Fibroblast of peridontal ligament (primary cell): ENCODE measurements around the gene GDI2.
A peak's percentile ranks its signal among the peaks of the same experiment; 100 is the strongest.
"Not testable (repeated sequence)": the region's sequence is repeated elsewhere in the genome, so short reads cannot be mapped to it uniquely, and the experiment has no call there.

Experiments
- DNase-seq: peaks from one replicate; pipeline ENCODE4 v3.0.0-alpha.2; 2010; ENCODE audit errors: extremely low read depth

GDI2 gene

DNA sequence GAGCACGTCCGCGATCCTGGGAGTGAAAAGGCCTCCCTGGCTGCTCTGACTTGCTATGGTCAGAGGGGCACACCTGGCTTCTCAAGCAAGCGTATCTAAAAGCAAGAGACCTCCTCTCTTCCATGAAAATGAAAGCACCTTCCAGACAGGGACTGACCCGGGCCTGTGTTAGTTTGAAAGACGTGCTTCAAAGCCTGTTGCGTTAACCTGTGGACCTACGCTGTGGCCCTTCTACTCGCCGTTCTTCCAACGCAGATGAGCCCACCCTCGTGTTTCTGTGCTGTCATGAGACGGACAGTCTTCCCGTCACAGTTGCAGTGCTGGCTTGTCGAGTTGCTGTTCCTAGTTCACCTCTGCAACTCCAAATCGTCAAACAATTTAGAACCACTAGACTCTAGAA, 15.5 kb upstream of the GDI2 start:
- no peak for DNase-seq

DNA sequence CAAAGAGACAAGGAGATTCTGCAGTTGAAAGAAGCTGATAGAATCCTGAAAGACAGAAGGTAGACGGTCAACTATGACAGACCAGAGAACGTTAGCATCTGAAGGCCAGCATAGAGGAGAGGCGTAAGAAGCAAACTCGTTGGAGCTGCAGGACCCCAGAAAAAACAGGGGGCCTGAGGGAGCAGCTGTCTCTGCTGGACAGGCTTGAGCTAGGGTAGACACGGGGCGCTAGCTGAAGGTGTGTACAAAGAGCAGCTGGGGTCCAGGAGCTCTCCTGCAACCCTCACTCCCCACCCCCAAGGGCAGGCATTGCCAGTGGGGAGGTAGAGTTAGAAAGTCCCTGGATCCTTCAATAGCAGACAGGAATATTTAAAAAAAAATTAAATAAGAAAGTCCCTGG, 14.6 kb upstream of the GDI2 start:
- DNase-seq = no peak

DNA sequence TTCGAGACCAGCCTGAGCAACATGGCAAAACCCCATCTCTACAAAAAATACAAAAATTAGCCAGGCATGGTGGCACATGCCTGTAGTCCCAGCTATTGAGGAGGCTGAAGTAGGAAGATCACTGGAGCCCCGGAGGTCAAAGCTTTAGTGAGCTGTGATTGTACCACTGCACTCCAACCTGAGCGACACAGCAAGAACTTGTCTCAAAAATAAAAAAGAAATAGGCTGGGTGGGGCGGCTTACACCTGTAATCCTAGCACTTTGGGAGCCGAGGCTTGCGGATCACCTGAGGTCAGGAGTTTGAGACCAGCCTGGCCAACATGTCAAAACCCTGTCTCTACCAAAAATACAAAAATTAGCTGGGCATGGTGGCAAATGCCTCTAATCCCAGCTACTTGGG, 13.3 kb upstream of the GDI2 start:
- DNase-seq = not testable (repeated sequence)

DNA sequence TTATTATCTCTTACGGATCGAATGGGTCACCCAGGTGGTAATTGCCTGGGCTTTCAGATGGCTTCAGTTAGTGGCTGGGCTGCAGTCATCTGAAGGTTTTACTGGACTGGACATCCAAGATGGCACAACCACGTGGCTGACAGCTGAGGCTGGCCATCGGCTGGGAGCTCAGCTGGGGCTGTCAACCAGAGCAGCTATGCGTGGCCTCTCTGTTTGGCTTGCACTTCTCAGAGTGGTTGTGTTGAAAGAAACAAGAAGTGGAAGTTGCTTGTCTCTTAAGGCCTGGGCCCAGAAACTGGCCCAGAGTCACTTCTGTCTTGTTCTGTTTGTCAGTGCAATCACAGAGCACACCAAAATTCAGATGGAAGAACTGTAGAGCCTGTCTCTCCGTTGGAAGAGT, 5.7 kb upstream of the GDI2 start:
- DNase-seq = no peak

DNA sequence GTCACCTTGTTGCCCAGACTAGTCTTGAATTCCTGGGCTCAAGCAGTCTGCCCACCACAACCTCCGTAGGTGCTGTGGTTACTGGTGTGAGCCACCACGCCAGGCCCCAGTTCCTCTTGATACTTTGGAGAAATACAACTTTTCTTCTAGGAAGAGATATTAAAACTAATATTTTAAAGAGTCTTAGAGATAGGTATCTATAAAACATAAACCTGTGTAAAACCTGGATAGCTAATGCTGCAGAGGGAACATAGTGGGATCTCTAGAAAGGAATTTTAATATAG, 4.8 kb upstream of the GDI2 start:
- no peak for DNase-seq

DNA sequence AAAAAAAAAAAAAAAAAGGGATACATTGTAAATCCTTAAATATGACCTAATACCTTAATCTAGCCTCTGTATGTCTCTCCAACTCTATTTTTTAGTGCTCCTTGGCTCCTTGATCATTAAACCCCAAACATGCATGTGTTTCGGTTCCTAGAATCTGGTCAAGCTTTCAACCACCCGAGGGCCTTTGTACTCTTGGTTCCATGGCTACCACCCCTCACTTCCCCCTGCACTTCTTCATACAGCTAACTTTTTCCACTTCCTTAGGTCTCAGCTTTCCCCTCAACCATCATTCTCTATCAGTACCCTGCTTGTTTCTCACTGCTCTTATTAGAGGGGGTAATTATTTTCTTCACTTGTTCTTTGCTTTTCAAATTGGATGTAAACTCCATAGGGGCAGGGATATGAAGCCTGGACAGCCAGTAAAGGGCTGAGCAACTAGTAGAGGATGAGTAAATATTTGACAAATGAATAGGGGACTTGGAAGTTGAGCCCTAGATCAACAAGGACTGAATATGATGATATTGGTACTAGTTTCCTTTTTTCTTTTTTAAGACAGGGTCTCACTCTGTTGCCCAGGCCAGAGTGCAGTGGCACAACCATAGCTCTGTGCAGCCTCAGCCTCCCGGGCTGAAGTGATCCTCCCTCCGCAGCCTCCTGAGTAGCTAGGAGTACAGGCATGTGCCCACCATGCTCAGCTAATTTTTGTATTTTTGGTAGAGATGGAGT, 4.3 kb upstream of the GDI2 start:
- DNase-seq = no peak

DNA sequence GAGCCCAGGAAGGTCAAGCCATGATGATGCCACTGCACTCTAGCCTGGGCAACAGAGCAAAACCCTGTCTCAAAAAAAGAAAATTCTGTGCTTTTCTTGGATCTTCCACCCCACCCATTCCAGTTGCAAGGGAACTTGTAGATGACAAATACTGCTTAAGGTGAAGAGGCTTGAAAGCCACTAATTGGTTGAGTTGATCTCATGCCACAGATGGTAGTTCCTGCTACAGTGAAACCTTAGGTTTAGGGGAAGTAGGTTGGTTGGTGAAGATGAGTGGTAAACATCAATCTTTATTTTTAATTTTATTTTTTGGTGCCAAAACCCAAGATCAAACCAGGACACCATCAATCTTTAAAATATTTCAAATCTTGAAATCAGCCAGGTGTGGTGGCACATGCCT, 2.9 kb upstream of the GDI2 start:
- DNase-seq = no peak

DNA sequence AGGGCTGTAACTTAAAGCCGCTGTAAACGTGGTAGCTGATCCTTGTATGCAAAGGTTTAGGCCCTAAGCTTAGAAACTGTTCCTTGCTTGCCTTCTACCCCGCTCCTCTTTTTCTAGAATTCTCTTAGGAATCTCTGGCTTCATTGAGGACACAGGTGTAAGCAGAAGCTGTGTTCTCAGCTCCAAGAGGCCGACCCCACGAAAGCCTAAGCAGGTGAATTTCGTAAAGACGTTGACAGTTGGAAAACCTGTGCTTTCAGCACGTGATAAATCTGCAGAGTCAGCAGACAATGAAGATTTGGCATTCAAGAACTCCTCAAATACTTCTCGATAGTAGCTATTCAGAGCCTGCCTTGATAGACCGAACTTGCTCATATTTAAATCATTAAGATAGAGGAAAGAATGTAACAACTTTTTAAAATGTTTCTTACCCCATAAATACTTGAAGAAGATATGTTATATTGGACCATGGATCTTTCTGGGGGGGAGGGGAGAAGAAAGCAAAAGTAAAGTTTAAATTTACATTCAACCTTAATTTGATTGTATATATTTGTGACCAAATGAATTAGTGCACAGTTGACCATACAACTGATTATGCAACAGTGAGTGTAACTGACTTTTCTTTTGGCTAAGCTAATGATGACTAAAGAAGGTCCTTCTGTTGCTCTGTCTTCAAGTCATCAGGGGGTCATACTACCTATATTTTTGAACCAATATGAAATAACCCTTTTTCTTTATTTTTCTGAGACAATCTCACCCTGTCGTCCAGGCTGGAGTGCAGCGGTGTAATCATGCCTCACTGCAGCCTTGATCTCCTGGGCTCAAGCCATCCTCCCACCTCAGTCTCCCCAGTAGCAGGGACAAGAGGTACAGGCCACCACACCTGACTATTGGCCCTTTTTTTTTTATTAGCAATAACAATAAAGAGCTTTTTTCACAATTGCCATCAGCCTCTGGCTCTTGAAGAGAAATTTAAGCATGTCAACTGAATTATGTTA, 1.2 kb upstream of the GDI2 start:
- peak; percentile 15 for DNase-seq

DNA sequence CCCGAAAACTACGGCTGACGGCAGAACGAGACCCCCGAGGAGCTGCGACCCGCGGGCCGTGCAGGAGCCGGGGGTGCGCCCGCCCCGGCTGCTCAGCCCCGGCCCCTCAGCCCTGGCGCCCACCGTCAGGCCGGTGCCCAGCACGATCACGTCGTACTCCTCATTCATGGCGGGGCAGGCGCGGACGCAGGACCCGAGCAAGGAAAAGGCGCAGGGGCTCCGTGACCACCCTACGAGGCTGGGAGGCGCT, 218 bp downstream of the GDI2 start:
- no peak for DNase-seq

DNA sequence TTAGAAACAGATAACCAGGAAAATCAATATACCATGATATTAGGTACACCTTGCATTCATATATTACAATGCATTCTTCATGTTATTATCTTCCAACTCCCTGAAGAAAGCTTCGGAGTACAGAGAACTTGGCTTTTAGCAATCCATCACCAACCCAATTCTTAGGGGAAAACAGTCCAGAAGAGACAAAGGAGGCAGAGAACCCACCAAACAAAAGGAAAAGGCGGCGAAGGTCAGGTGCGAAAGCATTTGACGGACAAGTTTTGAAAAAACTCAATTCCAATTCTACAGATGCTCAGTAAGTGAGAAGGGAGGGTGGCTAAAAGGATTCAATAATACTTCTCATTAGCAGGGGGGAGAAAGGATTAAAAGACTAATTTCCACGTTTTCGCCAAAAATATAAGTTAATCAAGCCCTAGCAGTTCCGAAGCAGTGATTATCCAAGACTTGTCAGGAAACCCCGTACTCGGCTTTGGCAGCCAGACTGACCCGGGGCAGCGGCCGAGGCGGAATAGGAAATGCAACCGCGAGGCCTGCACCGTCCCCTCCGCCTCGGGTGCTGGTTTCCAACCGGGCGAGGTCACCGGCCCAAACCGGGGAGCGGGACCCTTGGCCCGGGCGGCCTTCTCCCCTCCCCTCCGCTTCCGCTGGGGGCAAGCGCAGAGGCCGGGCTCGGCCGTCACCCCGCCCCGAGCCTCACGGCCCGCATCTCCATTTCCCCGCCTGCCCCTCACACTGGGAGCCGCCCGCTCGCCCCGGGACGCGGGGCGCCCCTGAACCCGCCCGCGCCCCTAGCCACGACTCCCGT, 747 bp downstream of the GDI2 start:
- DNase-seq = no peak

DNA sequence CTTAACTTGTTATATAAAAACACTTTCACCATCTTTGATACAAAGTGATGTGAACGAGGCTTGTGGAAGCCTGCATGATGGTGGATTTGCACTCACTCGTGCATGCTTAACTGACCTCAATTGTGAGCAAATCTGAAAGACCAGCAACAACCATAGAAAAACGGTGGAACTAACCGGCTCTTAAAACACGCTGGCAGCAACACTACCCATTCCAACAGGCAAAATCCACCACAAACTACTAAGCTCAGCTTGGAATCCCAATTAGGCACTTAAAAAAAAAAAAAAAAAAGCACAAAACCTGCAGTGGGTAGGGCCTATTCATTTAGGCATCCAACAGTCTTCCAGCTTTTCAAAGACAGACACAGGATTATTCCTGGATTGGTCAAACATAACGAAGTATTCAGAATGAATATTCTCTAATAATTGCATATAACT, 1.8 kb downstream of the GDI2 start:
- DNase-seq = peak; percentile 70

DNA sequence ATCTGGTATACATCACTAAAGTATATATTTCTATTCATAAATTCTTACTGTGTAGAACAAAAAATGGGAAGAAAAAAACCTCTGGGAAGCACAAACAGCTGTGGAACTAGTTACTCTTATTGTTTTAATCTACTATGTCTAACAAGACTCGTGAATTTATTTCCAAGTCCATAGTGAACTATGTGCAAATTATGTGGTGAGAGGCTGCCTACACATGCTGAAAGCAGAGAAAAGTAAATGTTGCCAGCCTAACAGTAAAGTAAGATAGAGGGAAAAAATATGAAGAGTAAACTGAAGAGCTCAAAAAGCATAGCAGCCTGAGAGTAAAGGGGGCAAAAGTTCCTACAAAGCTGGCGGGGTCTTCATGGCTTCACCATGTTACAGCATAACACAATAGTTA, 3.0 kb downstream of the GDI2 start:
- peak; percentile 10 for DNase-seq

DNA sequence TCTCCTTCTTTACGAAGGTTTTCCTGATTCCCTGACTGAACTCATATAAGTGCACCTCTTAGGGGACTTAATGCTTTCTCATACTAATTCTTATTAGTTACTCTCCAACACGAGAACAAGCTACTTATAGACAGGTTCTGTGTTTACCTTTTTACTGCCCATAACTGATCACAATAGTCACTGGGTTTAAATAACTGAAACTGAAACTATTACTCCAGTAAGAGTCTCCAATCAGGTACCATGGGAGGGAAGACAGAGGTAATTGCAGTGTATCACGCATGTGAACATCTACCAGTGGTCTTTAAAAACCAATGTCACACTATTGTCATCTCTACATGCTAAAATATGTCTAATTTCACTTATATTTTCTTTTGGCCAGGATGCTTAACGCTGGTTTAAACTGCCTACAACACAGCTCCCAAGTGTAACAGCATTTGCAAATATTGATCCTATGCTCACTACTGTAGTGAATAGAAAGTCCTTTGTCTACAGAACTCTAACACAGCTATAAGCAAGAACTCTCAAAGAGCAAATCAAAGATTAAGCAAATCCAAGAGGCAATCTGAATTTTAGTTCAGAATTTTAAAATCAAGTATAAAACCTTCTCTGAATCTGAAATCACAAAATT, 3.6 kb downstream of the GDI2 start:
- peak; percentile 21 for DNase-seq

DNA sequence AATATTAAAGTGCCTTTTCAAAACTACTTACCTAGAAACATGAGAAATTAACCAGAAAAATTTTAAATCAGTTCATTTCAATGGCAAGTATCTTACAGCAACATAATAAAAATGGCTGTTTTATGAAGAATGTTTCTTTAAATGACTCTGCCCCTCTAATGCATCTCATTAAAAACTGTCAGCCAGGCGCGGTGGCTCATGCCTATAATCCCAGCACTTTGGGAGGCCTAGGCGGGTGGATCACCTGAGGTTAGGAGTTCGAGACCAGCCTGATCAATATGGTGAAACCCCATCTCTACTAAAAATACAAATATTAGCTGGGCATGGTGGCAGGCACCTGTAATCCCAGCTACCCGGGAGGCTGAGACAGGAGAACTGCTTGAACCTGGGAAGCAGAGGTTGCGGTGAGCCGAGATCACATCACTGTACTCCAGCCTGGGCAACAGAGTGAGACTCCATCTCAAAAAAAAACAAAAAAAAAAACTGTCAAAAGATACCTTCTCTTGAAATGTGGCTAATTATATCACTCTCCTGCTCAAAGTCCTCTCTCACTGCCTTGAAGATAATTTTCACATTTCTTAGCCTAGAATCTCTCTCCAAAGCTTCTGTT, 4.3 kb downstream of the GDI2 start:
- not testable (repeated sequence) for DNase-seq

DNA sequence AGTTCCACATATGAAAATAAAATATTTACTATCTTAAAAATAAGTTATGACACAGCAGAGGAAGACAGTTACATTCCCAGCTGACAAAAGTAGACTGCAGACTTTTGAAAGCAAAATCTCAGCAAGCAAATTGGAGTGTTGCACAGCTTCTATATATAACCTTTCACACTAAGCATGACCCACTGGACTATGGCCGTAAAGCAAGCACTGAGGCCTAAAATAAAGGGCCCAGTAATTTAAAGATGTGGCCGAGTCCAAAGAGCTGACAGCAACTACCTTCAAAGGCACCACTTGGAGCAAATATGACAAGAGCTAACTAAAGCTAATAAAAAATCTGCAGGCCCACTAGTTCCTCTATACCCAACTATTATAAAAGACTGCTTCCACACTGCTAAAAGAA, 6.5 kb downstream of the GDI2 start:
- no peak for DNase-seq

DNA sequence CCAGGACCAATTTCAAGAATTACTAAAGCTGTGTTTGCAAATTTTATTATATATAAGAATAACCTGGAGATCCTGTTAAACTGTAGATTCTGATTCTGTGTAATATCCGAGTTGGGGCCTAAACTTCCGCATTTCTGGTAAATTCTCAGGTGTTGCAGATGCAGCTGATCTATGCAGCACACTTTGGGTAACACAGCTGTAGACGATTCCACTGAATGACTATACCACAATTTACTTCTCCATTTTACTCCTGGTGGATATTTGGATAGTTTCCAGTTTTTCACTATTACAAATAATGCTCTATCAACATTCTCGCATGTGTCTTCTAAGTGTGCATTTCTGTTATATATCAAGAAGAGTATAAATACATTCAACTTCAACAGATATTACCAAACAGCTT, 7.5 kb downstream of the GDI2 start:
- no peak for DNase-seq

DNA sequence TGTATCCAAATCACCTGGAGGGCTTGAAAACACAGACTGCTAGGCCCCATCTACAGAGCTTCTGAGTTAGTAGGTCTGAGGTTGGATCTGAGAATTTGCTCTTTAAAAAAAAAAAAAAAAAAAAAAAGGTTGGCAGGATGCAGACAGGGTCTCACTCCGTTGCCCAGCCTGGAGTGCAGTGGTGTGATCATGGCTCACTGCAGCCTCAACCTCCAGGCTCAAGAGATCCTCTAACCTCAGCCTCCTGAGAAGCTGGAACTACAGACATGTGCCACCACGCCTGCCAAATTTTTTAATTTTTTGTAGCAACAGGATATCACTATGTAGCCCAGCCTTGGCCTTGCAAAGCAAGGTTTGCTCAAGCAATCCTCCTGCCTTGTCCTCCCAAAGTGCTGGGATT, 8.0 kb downstream of the GDI2 start:
- no peak for DNase-seq

DNA sequence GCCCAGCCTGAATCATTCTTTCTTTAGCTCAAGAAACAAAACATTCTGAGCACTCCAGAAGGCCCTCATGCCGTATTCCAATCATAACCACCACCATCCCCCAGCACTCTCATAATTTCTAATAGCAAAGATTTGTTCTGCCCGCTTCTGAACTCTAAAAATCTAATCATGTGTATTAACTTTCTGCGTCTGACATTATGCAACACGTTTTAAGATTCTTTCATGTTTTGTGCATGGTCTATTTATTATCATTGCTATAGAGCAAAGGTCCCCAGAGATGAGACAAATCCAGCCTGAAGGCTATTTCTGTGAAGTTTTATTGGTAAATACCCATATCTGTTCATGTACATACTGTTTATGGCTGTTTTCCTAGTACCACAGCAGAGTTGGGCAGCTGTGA, 8.8 kb downstream of the GDI2 start:
- no peak for DNase-seq

DNA sequence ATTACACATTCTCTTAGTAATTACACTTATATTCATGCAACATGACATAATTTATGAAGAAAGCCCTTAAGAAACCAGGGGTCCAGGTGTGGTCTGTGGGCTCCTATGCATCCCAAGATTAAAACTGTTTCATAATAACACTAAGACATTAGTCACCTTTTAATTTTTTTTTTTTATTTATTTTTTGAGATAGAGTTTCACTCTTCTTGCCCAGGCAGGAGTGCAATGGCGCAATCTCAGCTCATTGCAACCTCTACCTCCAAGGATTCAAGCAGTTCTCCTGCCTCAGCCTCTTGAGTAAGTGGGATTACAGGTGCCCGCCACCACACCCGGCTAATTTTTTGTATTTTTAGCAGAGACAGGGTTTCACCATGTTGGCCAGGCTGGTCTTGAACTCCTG, 12.5 kb downstream of the GDI2 start:
- no peak for DNase-seq

DNA sequence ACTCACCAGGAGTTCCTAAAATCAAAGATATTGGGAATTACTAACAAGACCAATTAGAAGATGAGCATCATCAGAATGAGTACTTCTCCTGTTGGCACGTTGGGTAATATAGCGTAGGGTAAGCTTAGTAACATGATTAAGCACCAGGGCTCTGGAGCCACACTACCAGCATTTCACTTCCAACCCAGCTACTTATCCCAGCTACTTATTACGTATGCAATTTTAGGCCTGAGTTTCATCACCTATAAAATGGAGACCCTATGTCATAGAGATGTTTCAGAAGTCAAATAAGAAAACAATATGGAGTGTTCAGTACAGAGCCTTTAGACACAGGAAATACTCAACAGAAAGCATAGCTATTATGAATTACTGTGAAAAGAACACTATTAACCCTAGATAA, 19.0 kb downstream of the GDI2 start:
- no peak for DNase-seq

DNA sequence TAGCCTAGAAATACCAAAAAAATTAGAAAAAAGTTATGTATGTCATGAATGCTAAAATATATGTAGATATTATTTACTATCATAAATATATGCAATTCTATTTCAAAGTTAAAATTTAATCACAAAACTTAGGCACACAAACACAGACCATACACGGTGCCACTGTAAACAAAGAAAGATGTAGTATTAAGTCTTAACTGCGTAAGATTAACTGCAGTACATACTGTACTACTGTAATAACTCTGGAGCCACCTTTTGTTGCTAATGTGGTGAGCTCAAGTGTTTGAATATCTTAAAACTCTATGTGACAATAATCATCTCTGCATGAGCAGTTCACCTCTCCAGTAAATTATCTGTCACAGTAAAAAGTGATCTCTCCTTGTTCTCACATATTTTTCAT, 23.6 kb downstream of the GDI2 start:
- no peak for DNase-seq

DNA sequence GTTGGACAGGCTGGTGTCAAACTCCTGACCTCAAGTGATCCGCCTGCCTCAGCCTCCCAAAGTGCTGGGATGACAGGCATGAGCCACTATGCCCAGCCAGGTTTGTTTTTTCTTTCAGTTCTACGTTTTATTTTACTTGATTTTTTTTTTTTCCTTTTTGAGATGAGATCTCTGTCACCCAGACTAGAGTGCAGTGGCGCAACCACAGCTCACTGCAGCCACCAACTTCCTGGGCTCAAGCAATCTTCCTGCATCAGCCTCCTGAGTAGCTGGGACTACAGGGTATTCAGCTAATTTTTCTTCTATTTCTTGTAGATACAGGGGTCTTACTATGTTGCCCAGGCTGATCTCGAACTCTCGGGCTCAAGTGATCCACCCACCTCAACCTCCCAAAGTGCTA, 24.3 kb downstream of the GDI2 start:
- DNase-seq = no peak
